ENCODE results near the gene TEX14.

The TEX14 gene

GRCh38 chr17:58624751-58625150, 67.1 kb downstream of the TEX14 start:
- POLR2A ChIA-PET: interaction anchor here (1.9 kb wide), 1 partner anchor 68 kb away, joined by 4 read pairs; the partner anchor contains the start of genes RAD51C and TEX14
- DNase-seq (ENCODE audit: extremely low spot score): no peak
- CTCF ChIA-PET: no interaction called here
- TF ChIP-seq ELF4 (IDR thresholded peaks at IDR 0.05): no peak

- CTCF ChIA-PET: no interaction called here
- TF ChIP-seq FOXK2 (IDR thresholded peaks at IDR 0.05): no peak
- no peak for TF ChIP-seq CTBP1 (IDR thresholded peaks at IDR 0.05; ENCODE audit: borderline replicate concordance)
- TF ChIP-seq L3MBTL2 (conservative IDR thresholded peaks at IDR 0.05): no peak
- no peak for TF ChIP-seq ARNT (IDR thresholded peaks at IDR 0.05)
- TF ChIP-seq TARDBP (IDR thresholded peaks at IDR 0.05): no peak
- TF ChIP-seq ELF4 (IDR thresholded peaks at IDR 0.05): no peak
- TF ChIP-seq NFRKB (IDR thresholded peaks at IDR 0.05): no peak
- TF ChIP-seq BHLHE40 (IDR thresholded peaks at IDR 0.05; ENCODE audit: borderline replicate concordance): no peak
- POLR2A ChIA-PET: interaction anchor here (1.2 to 3.7 kb wide), 2 partner anchors 10 to 38 kb away, joined by 3 to 25 read pairs; no protein-coding TSS in a partner anchor
- no peak for DNase-seq (ENCODE audit: extremely low spot score)
Measured at GRCh38 chr17:58621174-58621573, 70.7 kb downstream of the TEX14 start.

GRCh38 chr17:58618336-58618735, 73.5 kb downstream of the TEX14 start:
- ChIA-PET POLR2A (interaction anchor here (1.4 kb wide), 2 partner anchors 13 to 14 kb away, joined by 5 to 7 read pairs; no protein-coding TSS in a partner anchor), CTCF (no interaction called here)
- no peak for TF ChIP-seq LEF1 (IDR thresholded peaks at IDR 0.05; ENCODE audit: borderline replicate concordance)
- no peak for TF ChIP-seq HDGF (IDR thresholded peaks at IDR 0.05; ENCODE audit: borderline replicate concordance)
- no peak for TF ChIP-seq TARDBP (IDR thresholded peaks at IDR 0.05)
- no peak for TF ChIP-seq PKNOX1 (IDR thresholded peaks at IDR 0.05)
- no peak for TF ChIP-seq FOXK2 (IDR thresholded peaks at IDR 0.05)
- no peak for TF ChIP-seq CTBP1 (IDR thresholded peaks at IDR 0.05; ENCODE audit: borderline replicate concordance)
- TF ChIP-seq NFRKB (IDR thresholded peaks at IDR 0.05): no peak
- no peak for TF ChIP-seq ELF4 (IDR thresholded peaks at IDR 0.05)
- TF ChIP-seq FOXA1 (IDR thresholded peaks at IDR 0.05): no peak
- TF ChIP-seq ZNF384 (IDR thresholded peaks at IDR 0.05): no peak
- no peak for TF ChIP-seq SUZ12 (IDR thresholded peaks at IDR 0.05)
- TF ChIP-seq FOXM1 (IDR thresholded peaks at IDR 0.05; ENCODE audit: borderline replicate concordance): no peak
- TF ChIP-seq SP1 (IDR thresholded peaks at IDR 0.05): no peak
- TF ChIP-seq ARNT (IDR thresholded peaks at IDR 0.05): no peak
- no peak for TF ChIP-seq L3MBTL2 (conservative IDR thresholded peaks at IDR 0.05)
- TF ChIP-seq BHLHE40 (IDR thresholded peaks at IDR 0.05; ENCODE audit: borderline replicate concordance): no peak
- DNase-seq (ENCODE audit: extremely low spot score): no peak

- TF ChIP-seq HDGF (IDR thresholded peaks at IDR 0.05; ENCODE audit: borderline replicate concordance) (no peak), ARNT (IDR thresholded peaks at IDR 0.05) (no peak), PKNOX1 (IDR thresholded peaks at IDR 0.05) (no peak), LEF1 (IDR thresholded peaks at IDR 0.05; ENCODE audit: borderline replicate concordance) (no peak), SP1 (IDR thresholded peaks at IDR 0.05) (no peak), FOXM1 (IDR thresholded peaks at IDR 0.05; ENCODE audit: borderline replicate concordance) (no peak), ZNF384 (IDR thresholded peaks at IDR 0.05) (no peak), NFRKB (IDR thresholded peaks at IDR 0.05) (no peak), TARDBP (IDR thresholded peaks at IDR 0.05) (no peak), FOXK2 (IDR thresholded peaks at IDR 0.05) (no peak), SUZ12 (IDR thresholded peaks at IDR 0.05) (no peak), ELF4 (IDR thresholded peaks at IDR 0.05) (no peak), CTBP1 (IDR thresholded peaks at IDR 0.05; ENCODE audit: borderline replicate concordance) (no peak), FOXA1 (IDR thresholded peaks at IDR 0.05) (no peak), BHLHE40 (IDR thresholded peaks at IDR 0.05; ENCODE audit: borderline replicate concordance) (no peak), L3MBTL2 (conservative IDR thresholded peaks at IDR 0.05) (no peak)
- POLR2A ChIA-PET: interaction anchor here (5.7 kb wide), 1 partner anchor 14 kb away, joined by 28 read pairs; no protein-coding TSS in a partner anchor
- DNase-seq (ENCODE audit: extremely low spot score): no peak
- CTCF ChIA-PET: no interaction called here
Measured at GRCh38 chr17:58617563-58617962, 74.3 kb downstream of the TEX14 start.

- ChIA-PET CTCF (no interaction called here), POLR2A (interaction anchor here (5.7 kb wide), 1 partner anchor 15 kb away, joined by 28 read pairs; no protein-coding TSS in a partner anchor)
- DNase-seq (ENCODE audit: extremely low spot score): no peak
- TF ChIP-seq PKNOX1 (IDR thresholded peaks at IDR 0.05) (no peak), CTBP1 (IDR thresholded peaks at IDR 0.05; ENCODE audit: borderline replicate concordance) (no peak), SP1 (IDR thresholded peaks at IDR 0.05) (no peak), HDGF (IDR thresholded peaks at IDR 0.05; ENCODE audit: borderline replicate concordance) (no peak), FOXM1 (IDR thresholded peaks at IDR 0.05; ENCODE audit: borderline replicate concordance) (no peak), FOXA1 (IDR thresholded peaks at IDR 0.05) (no peak), SUZ12 (IDR thresholded peaks at IDR 0.05) (no peak), L3MBTL2 (conservative IDR thresholded peaks at IDR 0.05) (no peak), BHLHE40 (IDR thresholded peaks at IDR 0.05; ENCODE audit: borderline replicate concordance) (no peak), TARDBP (IDR thresholded peaks at IDR 0.05) (no peak), ELF4 (IDR thresholded peaks at IDR 0.05) (no peak), LEF1 (IDR thresholded peaks at IDR 0.05; ENCODE audit: borderline replicate concordance) (no peak), FOXK2 (IDR thresholded peaks at IDR 0.05) (no peak), ARNT (IDR thresholded peaks at IDR 0.05) (no peak)
Measured at GRCh38 chr17:58615768-58616659, 75.8 kb downstream of the TEX14 start.

Data from HEK293T (cell line).